SK-N-MC (cell line): ENCODE results near the gene MS4A15.

Experiments used
- EZH2 ChIP-seq: fragments of 200-600 bp; sonication (generic); IDR thresholded peaks from one replicate; pipeline ENCODE4 v1.6.1; 2017; ENCODE audit warnings: antibody characterized with exemption
- FOXP2 ChIP-seq: optimal IDR thresholded peaks from 2 replicates; pipeline ENCODE3; 2011; ENCODE audit warnings: mild to moderate bottlenecking, moderate library complexity; ENCODE audit not compliant: insufficient read depth; ENCODE audit errors: extremely low read length, control extremely low read depth
- POLR2AphosphoS5 ChIP-seq: IDR thresholded peaks from 2 replicates; pipeline ENCODE4 v1.6.1; 2012; ENCODE audit warnings: mild to moderate bottlenecking, low read depth, low read length, borderline replicate concordance

GRCh38 chr11:60734279-60734678, 22.4 kb upstream of the MS4A15 start:
- TF ChIP-seq POLR2AphosphoS5 (no peak), EZH2 (no peak), FOXP2 (no peak)
